ENCODE data around the gene PTPRCAP.
A peak's percentile ranks its signal among the peaks of the same experiment; 100 is the strongest.

PTPRCAP gene

DNA sequence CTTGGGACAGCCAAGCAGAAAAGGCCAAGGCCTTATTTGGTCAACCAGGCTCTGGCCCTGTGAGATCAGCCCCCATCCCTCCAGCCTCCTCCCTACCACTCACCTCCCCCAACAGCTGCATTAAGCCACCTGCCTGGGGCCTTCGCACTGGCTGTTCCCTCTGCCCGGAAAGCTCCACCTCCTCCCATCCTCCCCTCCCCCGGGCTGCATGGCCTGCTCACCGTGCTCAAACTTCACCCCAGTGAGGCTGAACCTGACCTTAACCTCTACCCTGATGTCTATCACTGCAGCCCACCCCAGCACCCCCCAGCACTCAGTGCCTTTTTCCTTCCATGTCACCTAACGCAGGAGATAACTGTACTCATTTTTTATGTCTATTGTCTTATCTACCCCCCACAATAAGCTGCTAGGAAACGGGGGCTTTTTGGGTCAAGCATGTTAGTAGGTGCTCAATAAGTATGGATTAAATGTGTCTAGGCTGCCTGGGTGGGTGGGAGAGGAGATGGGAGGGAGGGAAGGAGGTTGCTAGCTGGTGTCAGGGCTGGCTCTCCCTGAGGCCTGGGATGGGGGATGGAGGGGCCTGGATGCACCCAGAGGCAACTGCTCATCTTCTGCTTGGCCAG, 912 bp downstream of the PTPRCAP start:
- Histone ChIP-seq H3K36me3 (ENCODE audit: insufficient read depth, low read length) (peaks cover 64% of the 10 kb centered on the region), H3K9ac (ENCODE audit: low read depth, low read length) (no peak overlapping the region), H3K4me3 (ENCODE audit: low read length) (no peak overlapping the region), H3K4me1 (ENCODE audit: control insufficient read depth, insufficient read depth, low read length) (peaks cover 18% of the 10 kb centered on the region), H3K4me2 (ENCODE audit: low read length) (no peak overlapping the region), H3K9me3 (replicated peaks; ENCODE audit: low read length) (no peaks in the 10 kb centered on the region), H3K27me3 (ENCODE audit: control insufficient read depth, insufficient read depth, low read length) (no peaks in the 10 kb centered on the region)

DNA sequence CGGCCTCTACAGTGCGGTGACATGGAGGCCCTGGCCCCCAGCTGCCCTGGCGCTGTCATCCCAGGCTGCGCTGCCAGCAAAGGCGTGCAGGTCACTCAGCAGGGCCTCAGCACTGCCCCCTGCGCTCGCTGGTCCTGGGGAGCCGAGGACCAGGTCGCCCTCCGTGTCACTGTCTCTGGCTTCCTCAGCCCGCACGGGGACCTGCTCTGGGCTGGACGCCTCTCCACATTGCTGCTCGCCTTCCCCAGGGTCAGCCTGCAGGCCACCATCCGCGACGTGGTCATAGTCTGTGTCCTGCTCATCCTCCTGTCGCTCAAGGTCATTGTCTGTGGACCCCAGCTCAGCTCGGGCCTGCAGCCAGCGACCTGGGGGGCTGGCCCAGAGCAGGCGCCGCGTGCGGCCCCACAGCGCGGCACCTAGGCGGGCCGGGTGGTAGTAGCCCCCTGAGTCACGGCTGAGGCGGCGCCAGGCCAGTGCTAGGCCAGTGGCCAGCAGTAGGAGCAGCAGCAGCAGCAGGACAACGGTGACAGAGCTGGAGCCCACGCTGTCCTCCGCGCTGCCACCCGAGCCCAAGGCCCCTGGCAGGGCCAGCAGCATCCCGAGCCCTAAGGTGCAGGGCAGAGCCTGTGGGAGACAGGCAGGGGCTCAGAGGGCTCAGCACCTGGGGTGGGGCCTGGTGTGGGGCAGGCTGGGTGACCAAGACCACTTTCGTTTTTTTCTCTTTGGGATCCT, 1.6 kb downstream of the PTPRCAP start:
- H3K27me3 ChIP-seq (ENCODE audit: control insufficient read depth, insufficient read depth, low read length) = no peaks in the 10 kb centered on the region
- H3K36me3 ChIP-seq (ENCODE audit: insufficient read depth, low read length) = peaks cover 68% of the 10 kb centered on the region
- H3K9me3 ChIP-seq (replicated peaks; ENCODE audit: low read length) = no peaks in the 10 kb centered on the region
- no peak overlapping the region for H3K9ac ChIP-seq (ENCODE audit: low read depth, low read length)
- H3K4me3 ChIP-seq (ENCODE audit: low read length) = no peak overlapping the region
- no peak overlapping the region for H3K4me2 ChIP-seq (ENCODE audit: low read length)
- peaks cover 18% of the 10 kb centered on the region for H3K4me1 ChIP-seq (ENCODE audit: control insufficient read depth, insufficient read depth, low read length)

DNA sequence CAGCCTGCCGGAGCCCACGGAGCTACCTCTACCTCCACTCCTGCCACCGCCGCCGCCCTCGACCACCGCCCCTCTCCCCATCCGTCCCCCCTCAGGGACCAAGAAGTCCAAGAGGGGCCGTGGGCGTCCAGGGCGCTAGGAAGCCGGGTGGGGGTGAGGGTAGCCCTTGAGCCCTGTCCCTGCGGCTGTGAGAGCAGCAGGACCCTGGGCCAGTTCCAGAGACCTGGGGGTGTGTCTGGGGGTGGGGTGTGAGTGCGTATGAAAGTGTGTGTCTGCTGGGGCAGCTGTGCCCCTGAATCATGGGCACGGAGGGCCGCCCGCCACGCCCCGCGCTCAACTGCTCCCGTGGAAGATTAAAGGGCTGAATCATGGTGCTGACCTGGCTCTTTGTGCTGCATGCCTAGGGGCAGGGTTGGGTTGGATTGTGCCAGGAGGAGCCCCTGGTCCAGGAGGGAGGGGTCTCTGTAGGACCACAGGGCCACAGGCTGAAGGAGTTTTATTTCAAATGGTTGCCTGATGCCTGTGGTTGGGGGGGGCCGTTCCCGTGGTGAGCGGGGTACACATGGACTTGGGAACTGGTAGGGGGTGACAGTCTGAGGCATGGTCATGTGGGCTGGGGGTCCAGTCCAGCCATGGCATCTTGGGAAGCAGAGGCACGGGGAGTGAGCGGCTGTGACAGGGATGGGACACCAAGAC, 2.3 kb downstream of the PTPRCAP start:
- Histone ChIP-seq H3K4me2 (ENCODE audit: low read length) (no peak overlapping the region), H3K9ac (ENCODE audit: low read depth, low read length) (no peak overlapping the region), H3K36me3 (ENCODE audit: insufficient read depth, low read length) (peaks cover 63% of the 10 kb centered on the region), H3K4me1 (ENCODE audit: control insufficient read depth, insufficient read depth, low read length) (peaks cover 17% of the 10 kb centered on the region), H3K27me3 (ENCODE audit: control insufficient read depth, insufficient read depth, low read length) (no peaks in the 10 kb centered on the region), H3K4me3 (ENCODE audit: low read length) (no peak overlapping the region), H3K9me3 (replicated peaks; ENCODE audit: low read length) (no peaks in the 10 kb centered on the region)

DNA sequence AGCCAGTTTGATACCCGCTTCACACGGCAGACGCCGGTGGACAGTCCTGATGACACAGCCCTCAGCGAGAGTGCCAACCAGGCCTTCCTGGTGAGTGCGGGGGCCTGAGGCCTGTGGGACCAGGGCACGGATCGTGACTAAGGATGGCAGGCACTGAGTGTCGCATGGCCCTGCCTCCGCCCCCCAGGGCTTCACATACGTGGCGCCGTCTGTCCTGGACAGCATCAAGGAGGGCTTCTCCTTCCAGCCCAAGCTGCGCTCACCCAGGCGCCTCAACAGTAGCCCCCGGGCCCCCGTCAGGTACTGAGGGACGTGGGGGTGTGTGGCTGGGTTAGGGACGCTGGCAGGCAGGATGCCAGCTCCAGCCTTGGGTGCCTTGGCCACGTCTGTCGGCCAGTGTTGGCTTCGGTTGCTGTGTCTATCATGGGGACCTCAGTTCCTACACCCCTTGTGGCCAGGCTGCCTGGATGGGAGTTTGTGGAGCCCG, 3.0 kb downstream of the PTPRCAP start:
- peaks cover 56% of the 10 kb centered on the region for H3K36me3 ChIP-seq (ENCODE audit: insufficient read depth, low read length)
- no peak overlapping the region for H3K9ac ChIP-seq (ENCODE audit: low read depth, low read length)
- H3K27me3 ChIP-seq (ENCODE audit: control insufficient read depth, insufficient read depth, low read length) = no peaks in the 10 kb centered on the region
- H3K4me2 ChIP-seq (ENCODE audit: low read length) = no peak overlapping the region
- H3K9me3 ChIP-seq (replicated peaks; ENCODE audit: low read length) = no peaks in the 10 kb centered on the region
- peaks cover 11% of the 10 kb centered on the region for H3K4me1 ChIP-seq (ENCODE audit: control insufficient read depth, insufficient read depth, low read length)
- H3K4me3 ChIP-seq (ENCODE audit: low read length) = no peak overlapping the region

DNA sequence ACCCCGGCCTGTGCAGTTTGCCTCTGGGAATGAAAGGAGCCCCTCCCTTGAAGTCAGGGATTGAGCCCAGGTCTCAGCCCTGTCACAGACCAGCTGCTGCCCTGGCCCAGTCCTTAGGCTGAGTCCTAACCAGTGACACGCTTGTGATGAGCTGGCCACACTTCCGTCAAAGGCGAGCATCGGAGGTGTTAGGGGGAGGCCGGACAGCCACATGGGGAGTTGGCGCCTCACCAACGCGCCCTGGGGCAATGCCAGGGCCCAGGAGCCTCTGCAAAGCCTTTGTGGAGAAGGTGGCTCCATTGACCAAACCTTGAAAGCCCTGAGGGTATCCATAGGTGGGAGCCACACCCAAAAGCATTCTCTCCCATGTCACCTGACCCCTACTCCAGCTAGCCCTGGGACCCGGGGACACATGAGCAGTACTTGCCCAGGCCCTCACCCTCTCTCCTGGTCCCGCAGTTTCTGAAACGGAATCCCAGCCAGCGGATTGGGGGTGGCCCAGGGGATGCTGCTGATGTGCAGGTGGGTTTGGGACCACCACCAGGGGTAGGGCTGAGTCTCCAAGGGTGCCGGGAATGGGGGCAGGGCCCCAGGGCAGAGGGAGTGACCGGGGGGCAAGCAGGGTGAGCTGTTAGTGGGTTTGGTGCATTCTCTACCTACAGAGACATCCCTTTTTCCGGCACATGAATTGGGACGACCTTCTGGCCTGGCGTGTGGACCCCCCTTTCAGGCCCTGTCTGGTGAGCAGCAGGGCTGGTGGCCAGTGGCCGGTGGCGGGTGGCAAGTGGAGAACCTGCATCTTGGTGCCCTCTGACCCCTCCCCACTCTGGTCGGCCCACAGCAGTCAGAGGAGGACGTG, 3.7 kb downstream of the PTPRCAP start:
- no peak overlapping the region for H3K9ac ChIP-seq (ENCODE audit: low read depth, low read length)
- no peak overlapping the region for H3K4me3 ChIP-seq (ENCODE audit: low read length)
- H3K4me2 ChIP-seq (ENCODE audit: low read length) = no peak overlapping the region
- peaks cover 55% of the 10 kb centered on the region for H3K36me3 ChIP-seq (ENCODE audit: insufficient read depth, low read length)
- H3K27me3 ChIP-seq (ENCODE audit: control insufficient read depth, insufficient read depth, low read length) = no peaks in the 10 kb centered on the region
- peaks cover 11% of the 10 kb centered on the region for H3K4me1 ChIP-seq (ENCODE audit: control insufficient read depth, insufficient read depth, low read length)
- H3K9me3 ChIP-seq (replicated peaks; ENCODE audit: low read length) = no peaks in the 10 kb centered on the region

DNA sequence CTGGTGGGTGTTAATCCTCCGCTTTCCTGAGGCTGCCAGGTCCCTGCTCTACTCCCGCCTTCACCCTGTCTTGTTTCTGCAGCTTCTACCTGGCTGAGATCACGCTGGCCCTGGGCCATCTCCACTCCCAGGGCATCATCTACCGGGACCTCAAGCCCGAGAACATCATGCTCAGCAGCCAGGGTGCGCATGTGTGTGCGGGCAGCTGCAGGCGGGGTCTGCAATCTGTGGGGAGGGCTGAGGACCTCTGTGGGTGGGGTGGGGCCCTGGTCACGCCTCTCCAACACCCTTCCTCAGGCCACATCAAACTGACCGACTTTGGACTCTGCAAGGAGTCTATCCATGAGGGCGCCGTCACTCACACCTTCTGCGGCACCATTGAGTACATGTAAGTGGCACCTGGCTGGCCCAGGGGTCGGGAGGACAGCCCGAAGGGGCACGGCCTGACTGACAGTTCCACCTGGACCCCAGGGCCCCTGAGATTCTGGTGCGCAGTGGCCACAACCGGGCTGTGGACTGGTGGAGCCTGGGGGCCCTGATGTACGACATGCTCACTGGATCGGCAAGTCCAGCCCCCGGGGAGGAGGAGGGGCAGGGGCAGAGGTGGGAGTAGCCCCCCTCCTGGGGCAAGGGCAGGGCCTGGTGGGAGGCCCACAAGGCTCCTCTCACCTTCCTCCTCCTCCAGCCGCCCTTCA, 4.7 kb downstream of the PTPRCAP start:
- Histone ChIP-seq H3K4me2 (ENCODE audit: low read length) (no peak overlapping the region), H3K9me3 (replicated peaks; ENCODE audit: low read length) (no peaks in the 10 kb centered on the region), H3K9ac (ENCODE audit: low read depth, low read length) (no peak overlapping the region), H3K4me1 (ENCODE audit: control insufficient read depth, insufficient read depth, low read length) (peaks cover 11% of the 10 kb centered on the region), H3K4me3 (ENCODE audit: low read length) (no peak overlapping the region), H3K36me3 (ENCODE audit: insufficient read depth, low read length) (peaks cover 50% of the 10 kb centered on the region), H3K27me3 (ENCODE audit: control insufficient read depth, insufficient read depth, low read length) (no peaks in the 10 kb centered on the region)

DNA sequence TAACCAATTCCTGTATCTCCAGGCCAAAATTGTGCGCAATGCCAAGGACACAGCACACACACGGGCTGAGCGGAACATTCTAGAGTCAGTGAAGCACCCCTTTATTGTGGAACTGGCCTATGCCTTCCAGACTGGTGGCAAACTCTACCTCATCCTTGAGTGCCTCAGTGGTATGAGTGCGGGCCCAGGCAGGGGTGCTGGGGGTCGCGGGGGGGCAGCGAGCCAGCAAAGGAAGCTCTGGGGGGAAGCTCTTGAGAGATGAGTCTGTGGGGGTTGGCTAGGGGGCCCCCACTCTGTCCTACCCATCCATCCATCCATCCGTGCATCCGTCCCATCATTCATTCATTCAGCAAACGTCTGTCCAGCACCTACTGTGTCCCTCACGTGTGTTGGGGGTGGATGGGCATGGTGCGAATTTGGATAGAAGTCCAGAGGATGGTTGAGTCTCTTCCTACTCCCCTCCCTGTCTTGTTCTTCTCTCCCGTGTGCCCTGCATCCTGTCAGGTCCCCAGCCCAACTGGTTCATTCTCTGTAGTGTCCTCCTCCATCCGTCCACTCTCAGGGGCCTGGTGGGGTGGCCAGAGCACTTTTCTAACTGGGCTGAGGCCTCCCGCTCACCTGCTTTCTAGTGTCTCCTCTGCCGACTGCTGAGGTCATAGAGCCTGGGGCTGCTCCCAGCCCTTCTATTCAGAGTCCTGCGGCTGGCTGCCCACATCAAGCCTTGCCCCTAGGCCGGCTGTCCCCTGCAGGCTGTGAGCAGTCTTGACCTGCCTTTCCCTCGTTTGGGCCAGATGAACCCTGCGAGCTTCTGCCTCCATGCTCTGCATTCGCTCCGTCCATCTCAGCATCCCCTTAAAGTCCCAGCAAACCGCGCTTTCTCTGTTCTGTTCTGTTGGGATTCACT, 5.9 kb downstream of the PTPRCAP start:
- H3K36me3 ChIP-seq (ENCODE audit: insufficient read depth, low read length) = peaks cover 42% of the 10 kb centered on the region
- no peak overlapping the region for H3K9ac ChIP-seq (ENCODE audit: low read depth, low read length)
- H3K4me3 ChIP-seq (ENCODE audit: low read length) = no peak overlapping the region
- H3K4me1 ChIP-seq (ENCODE audit: control insufficient read depth, insufficient read depth, low read length) = peaks cover 15% of the 10 kb centered on the region
- no peak overlapping the region for H3K4me2 ChIP-seq (ENCODE audit: low read length)
- no peaks in the 10 kb centered on the region for H3K9me3 ChIP-seq (replicated peaks; ENCODE audit: low read length)
- H3K27me3 ChIP-seq (ENCODE audit: control insufficient read depth, insufficient read depth, low read length) = no peaks in the 10 kb centered on the region

DNA sequence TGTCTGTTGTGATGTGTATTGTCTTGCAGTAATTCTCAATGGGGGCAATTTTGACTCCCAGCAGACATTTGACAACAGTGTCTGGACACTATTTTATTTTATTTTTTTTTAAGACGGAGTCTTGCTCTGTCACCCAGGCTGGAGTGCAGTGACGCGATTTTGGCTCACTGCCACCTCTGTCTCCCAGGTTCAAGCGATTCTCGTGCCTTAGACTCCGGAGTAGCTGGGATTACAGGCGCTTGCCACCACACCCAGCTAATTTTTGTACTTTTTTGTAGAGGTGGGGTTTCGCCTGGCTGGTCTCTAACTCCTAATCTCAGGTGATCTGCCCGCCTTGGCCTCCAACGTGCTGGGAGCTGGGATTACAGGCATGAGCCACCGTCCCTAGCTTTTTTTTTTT, 7.8 kb downstream of the PTPRCAP start:
- Histone ChIP-seq H3K9ac (ENCODE audit: low read depth, low read length) (no peak overlapping the region), H3K4me3 (ENCODE audit: low read length) (no peak overlapping the region), H3K36me3 (ENCODE audit: insufficient read depth, low read length) (peaks cover 31% of the 10 kb centered on the region), H3K4me2 (ENCODE audit: low read length) (peak overlapping the region; percentile 92), H3K27me3 (ENCODE audit: control insufficient read depth, insufficient read depth, low read length) (no peaks in the 10 kb centered on the region), H3K9me3 (replicated peaks; ENCODE audit: low read length) (no peaks in the 10 kb centered on the region), H3K4me1 (ENCODE audit: control insufficient read depth, insufficient read depth, low read length) (peaks cover 11% of the 10 kb centered on the region)

DNA sequence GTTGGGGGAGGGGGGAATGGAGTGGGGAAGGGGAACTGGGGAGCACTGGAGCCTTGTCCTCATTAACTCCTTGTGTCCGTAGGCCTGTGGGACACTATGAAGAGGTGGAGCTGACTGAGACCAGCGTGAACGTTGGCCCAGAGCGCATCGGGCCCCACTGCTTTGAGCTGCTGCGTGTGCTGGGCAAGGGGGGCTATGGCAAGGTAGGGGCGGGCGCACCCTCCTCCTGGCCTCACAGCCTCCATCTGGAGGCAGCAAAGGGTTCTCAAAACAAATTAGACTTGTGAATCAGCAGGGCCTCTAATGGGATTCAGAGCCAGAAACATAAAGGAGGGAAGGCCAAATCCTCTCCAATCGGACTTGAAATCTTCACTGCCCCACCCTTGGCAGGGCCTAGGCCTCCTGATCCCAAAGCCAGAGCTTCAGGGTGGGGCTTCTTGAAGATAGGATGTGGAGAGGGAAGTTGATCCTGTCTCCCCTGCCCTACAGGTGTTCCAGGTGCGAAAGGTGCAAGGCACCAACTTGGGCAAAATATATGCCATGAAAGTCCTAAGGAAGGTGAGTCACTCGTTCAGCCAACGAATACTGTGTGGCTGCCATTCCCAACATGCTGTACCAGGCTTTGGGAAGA, 8.3 kb downstream of the PTPRCAP start:
- Histone ChIP-seq H3K27me3 (ENCODE audit: control insufficient read depth, insufficient read depth, low read length) (no peaks in the 10 kb centered on the region), H3K9ac (ENCODE audit: low read depth, low read length) (peak overlapping the region; percentile 94), H3K9me3 (replicated peaks; ENCODE audit: low read length) (no peaks in the 10 kb centered on the region), H3K36me3 (ENCODE audit: insufficient read depth, low read length) (peaks cover 25% of the 10 kb centered on the region), H3K4me3 (ENCODE audit: low read length) (peak overlapping the region; percentile 96), H3K4me2 (ENCODE audit: low read length) (peak overlapping the region; percentile 92), H3K4me1 (ENCODE audit: control insufficient read depth, insufficient read depth, low read length) (peaks cover 11% of the 10 kb centered on the region)
